KMS-11 (cell line): Measurements from ENCODE around the gene TASP1.
"Not testable (repeated sequence)": the region's sequence is repeated elsewhere in the genome, so short reads cannot be mapped to it uniquely, and the experiment has no call there.

Experiments used
- H2AFZ ChIP-seq: fragments of 200-600 bp; sonication (generic); 2 replicates; pipeline ENCODE4 v1.6.1; 2016; ENCODE audit warnings: antibody characterized with exemption, mixed run types, low read depth
- H3K27ac ChIP-seq: fragments of 200-600 bp; sonication (generic); 2 replicates; pipeline ENCODE4 v1.6.1; 2016; ENCODE audit warnings: mild to moderate bottlenecking, mixed run types
- H3K27me3 ChIP-seq: fragments of 200-600 bp; sonication (generic); 2 replicates; pipeline ENCODE4 v1.6.1; 2017; ENCODE audit warnings: mild to moderate bottlenecking, low read depth, mixed run types, moderate library complexity; ENCODE audit not compliant: insufficient read depth
- H3K36me3 ChIP-seq: fragments of 200-600 bp; sonication (generic); 2 replicates; pipeline ENCODE4 v1.6.1; 2017; ENCODE audit warnings: mild to moderate bottlenecking, mixed run types; ENCODE audit not compliant: insufficient read depth
- H3K4me1 ChIP-seq: fragments of 200-600 bp; sonication (generic); 2 replicates; pipeline ENCODE4 v1.6.1; 2016; ENCODE audit warnings: mild to moderate bottlenecking, low read depth, mixed run types; ENCODE audit not compliant: poor library complexity, severe bottlenecking
- H3K4me2 ChIP-seq: fragments of 200-600 bp; sonication (generic); 2 replicates; pipeline ENCODE4 v1.7.0; 2016; ENCODE audit warnings: mild to moderate bottlenecking, mixed run types
- H3K4me3 ChIP-seq: fragments of 200-600 bp; sonication (generic); IDR thresholded peaks from 2 replicates; pipeline ENCODE4 v1.6.1; 2017; ENCODE audit warnings: low read depth, low read length, mixed read lengths; ENCODE audit not compliant: insufficient read depth
- H3K79me2 ChIP-seq: fragments of 200-600 bp; sonication (generic); 2 replicates; pipeline ENCODE4 v1.6.1; 2016; ENCODE audit warnings: low read depth, mixed run types; ENCODE audit not compliant: insufficient read depth
- H3K9ac ChIP-seq: fragments of 200-600 bp; sonication (generic); 2 replicates; pipeline ENCODE4 v1.6.1; 2016; ENCODE audit warnings: mild to moderate bottlenecking, mixed run types
- H4K20me1 ChIP-seq: fragments of 200-600 bp; sonication (generic); 2 replicates; pipeline ENCODE4 v1.6.1; 2016; ENCODE audit warnings: mild to moderate bottlenecking, mixed run types; ENCODE audit not compliant: insufficient read depth
- TF ChIP-seq, protein P1 (sequence below): fragments of 200-600 bp; sonication (generic); conservative IDR thresholded peaks from 2 replicates; pipeline ENCODE4 v1.6.1; 2017; ENCODE audit warnings: low read depth, mild to moderate bottlenecking, antibody characterized with exemption, low read length, moderate library complexity, mixed read lengths

The TASP1 gene

DNA sequence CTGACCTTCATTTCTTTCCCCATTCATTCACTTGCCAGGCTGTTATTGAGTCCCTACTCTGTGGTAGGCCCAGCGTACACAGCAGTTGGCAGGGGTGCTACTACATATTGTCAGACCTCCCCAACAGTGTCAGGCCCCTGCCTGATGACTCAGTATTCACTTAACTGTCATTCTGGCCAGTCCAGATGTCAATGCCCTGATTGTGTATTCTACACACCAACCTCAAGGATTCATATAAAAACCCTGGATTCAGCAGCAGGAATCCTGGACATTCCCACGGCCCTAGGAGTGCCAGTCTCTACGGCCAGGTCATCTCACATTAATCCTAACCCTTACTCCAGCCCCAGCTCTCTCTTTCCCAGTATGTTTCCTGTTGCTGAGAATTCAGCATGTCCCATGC lies 151.5 kb downstream of the TASP1 start:
- no peaks in the 10 kb centered on the region for H3K27me3 ChIP-seq
- no peaks in the 10 kb centered on the region for H3K4me1 ChIP-seq
- H3K79me2 ChIP-seq: no peaks in the 10 kb centered on the region
- no peak overlapping the region for H2AFZ ChIP-seq
- H3K27ac ChIP-seq: no peak overlapping the region
- no peaks in the 10 kb centered on the region for H4K20me1 ChIP-seq
- no peak overlapping the region for H3K9ac ChIP-seq
- H3K4me3 ChIP-seq: no peak overlapping the region
- TF ChIP-seq, protein P1, sequence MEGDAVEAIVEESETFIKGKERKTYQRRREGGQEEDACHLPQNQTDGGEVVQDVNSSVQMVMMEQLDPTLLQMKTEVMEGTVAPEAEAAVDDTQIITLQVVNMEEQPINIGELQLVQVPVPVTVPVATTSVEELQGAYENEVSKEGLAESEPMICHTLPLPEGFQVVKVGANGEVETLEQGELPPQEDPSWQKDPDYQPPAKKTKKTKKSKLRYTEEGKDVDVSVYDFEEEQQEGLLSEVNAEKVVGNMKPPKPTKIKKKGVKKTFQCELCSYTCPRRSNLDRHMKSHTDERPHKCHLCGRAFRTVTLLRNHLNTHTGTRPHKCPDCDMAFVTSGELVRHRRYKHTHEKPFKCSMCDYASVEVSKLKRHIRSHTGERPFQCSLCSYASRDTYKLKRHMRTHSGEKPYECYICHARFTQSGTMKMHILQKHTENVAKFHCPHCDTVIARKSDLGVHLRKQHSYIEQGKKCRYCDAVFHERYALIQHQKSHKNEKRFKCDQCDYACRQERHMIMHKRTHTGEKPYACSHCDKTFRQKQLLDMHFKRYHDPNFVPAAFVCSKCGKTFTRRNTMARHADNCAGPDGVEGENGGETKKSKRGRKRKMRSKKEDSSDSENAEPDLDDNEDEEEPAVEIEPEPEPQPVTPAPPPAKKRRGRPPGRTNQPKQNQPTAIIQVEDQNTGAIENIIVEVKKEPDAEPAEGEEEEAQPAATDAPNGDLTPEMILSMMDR: no peak
- H3K36me3 ChIP-seq: no peaks in the 10 kb centered on the region; the same call in 1 of the 2 replicates
- H3K4me2 ChIP-seq: no peak overlapping the region

DNA sequence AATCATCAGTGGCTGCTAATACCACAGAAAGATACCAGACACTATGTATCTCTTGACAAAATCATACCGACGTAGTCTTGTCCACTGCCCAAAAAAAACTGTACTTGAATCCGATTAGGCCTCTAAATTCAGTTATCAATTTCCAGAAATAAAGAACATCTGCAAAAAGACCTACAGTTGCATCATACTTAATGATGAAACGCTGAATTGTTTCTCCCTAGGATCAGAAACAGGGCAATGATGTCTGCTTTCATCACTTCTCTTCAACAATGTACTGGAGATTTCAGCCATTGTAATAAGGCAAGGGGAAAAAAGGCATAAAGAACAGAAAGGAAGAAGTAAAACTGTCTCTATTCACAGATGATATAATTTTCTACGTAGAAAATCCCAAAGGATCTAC lies 152.0 kb downstream of the TASP1 start:
- no peaks in the 10 kb centered on the region for H3K27me3 ChIP-seq
- no peak overlapping the region for H3K9ac ChIP-seq
- no peak overlapping the region for H3K4me2 ChIP-seq
- no peaks in the 10 kb centered on the region for H4K20me1 ChIP-seq
- H2AFZ ChIP-seq: no peak overlapping the region
- TF ChIP-seq, protein P1: no peak
- H3K4me3 ChIP-seq: no peak overlapping the region
- H3K36me3 ChIP-seq: no peaks in the 10 kb centered on the region; the same call in 1 of the 2 replicates
- H3K27ac ChIP-seq: no peak overlapping the region
- H3K79me2 ChIP-seq: no peaks in the 10 kb centered on the region
- no peaks in the 10 kb centered on the region for H3K4me1 ChIP-seq

DNA sequence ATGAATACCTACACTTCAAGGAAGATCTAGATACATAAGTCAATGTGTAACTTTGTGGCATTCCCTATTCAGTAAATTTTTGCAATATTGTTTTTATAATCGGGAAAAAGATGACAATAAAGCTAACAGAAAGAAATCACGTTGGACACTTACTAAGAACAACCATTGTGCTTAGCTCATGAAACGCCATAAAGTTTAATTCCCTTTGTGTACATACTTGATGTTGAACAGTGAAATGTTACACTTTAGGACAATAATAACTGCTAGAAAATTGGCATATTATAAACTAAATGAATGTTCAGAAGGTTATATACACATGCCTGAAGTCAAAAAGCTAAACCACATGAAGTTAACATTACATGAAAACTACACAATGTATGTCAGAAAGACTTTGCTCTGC lies 153.2 kb downstream of the TASP1 start:
- no peaks in the 10 kb centered on the region; the same call in 1 of the 2 replicates for H3K36me3 ChIP-seq

DNA sequence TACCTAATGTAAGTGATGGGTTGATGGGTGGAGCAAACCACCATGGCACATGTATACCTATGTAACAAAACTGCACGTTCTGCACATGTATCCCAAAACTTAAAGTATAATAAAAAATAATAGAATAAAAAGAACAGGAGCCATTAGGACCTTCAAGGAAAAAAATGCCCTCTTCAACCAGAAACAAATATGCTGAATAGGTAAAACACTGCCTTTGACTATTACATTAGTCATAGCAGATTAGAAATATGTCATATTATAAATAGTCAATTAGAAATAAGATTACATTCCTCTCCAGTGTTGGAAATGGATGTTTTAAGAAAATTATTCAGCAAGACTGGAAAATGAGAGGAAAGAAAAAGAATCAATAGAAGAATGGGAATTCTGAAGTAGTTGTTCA lies 153.7 kb downstream of the TASP1 start:
- not testable (repeated sequence) for H3K4me2 ChIP-seq, H3K79me2 ChIP-seq, H4K20me1 ChIP-seq, H3K9ac ChIP-seq, H2AFZ ChIP-seq, H3K27ac ChIP-seq, H3K4me3 ChIP-seq, H3K27me3 ChIP-seq, H3K36me3 ChIP-seq, H3K4me1 ChIP-seq

More for the DNA sequence above, 153.2 kb downstream of the TASP1 start:
- Histone ChIP-seq H2AFZ (no peak overlapping the region), H3K9ac (no peak overlapping the region), H4K20me1 (no peaks in the 10 kb centered on the region), H3K4me1 (no peaks in the 10 kb centered on the region), H3K79me2 (no peaks in the 10 kb centered on the region), H3K4me2 (no peak overlapping the region), H3K27ac (no peak overlapping the region), H3K4me3 (no peak overlapping the region), H3K27me3 (no peaks in the 10 kb centered on the region)
- TF ChIP-seq, protein P1: no peak

DNA sequence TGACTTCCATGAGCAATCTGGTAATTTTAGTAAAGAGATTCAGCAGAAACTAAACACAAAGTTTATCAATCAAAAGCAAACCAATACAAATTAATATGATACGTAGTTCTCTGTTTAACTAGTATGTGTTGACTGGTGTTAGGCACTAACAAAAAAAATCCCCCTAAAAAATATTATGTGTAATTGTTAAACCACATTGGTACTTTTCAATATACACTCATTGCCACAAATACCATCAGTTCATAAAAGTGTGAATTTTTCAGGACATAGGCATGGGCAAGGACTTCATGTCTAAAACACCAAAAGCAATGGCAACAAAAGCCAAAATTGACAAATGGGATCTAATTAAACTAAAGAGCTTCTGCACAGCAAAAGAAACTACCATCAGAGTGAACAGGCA lies 155.3 kb downstream of the TASP1 start:
- H4K20me1 ChIP-seq, H3K36me3 ChIP-seq, H3K4me3 ChIP-seq, H2AFZ ChIP-seq, H3K9ac ChIP-seq, H3K27ac ChIP-seq, H3K27me3 ChIP-seq, H3K4me2 ChIP-seq, H3K4me1 ChIP-seq, H3K79me2 ChIP-seq: not testable (repeated sequence)
